Testis (tissue), 3 donors: ENCODE data around the gene FSCN2. TPM values are rescaled to one million over a fixed set of nuclear protein-coding genes. Genes with fewer than 3 reads are reported as not detected.

ENCODE experiments used
- DNase-seq: peaks from one replicate; pipeline ENCODE4 v3.0.0-alpha.2; 2019
- H3K27ac ChIP-seq, 2 donors: fragments of 200-600 bp; sonication (generic); one replicate each; pipeline ENCODE4 v1.5.1; 2019
- H3K27me3 ChIP-seq: fragments of 200-600 bp; sonication (generic); one replicate; pipeline ENCODE4 v1.5.1; 2019
- H3K36me3 ChIP-seq: fragments of 200-600 bp; sonication (generic); one replicate; pipeline ENCODE4 v1.5.1; 2017; ENCODE audit warnings: low read depth; ENCODE audit errors: missing control alignments
- H3K4me1 ChIP-seq: fragments of 200-600 bp; sonication (generic); one replicate; pipeline ENCODE4 v1.5.1; 2019
- H3K4me3 ChIP-seq, 2 donors: fragments of 200-600 bp; sonication (generic); one replicate each; pipeline ENCODE4 v1.5.1; 2017 to 2019
- H3K9me3 ChIP-seq: fragments of 200-600 bp; sonication (generic); one replicate; pipeline ENCODE4 v1.5.1; 2017
- CTCF ChIP-seq, 3 experiments: fragments of 450-650 bp in 2 of 3; fragments of 200-600 bp in 1 of 3; sonication (generic) in 1 of 3; IDR thresholded peaks; one replicate each; pipeline ENCODE4 v1.5.1; 2016 to 2019; ENCODE audit warnings: antibody characterized with exemption in 3 of 3, mild to moderate bottlenecking in 2 of 3, moderate library complexity in 1 of 3
- POLR2A ChIP-seq: fragments of 450-650 bp; IDR thresholded peaks from one replicate; pipeline ENCODE4 v1.6.1; 2017; ENCODE audit warnings: antibody characterized with exemption, mild to moderate bottlenecking, moderate library complexity
- WGBS, 2 donors: methylation state at CpG; one replicate each; pipeline ENCODE4 v1.1.5; 2018; 5-methylcytosine and 5-hydroxymethylcytosine counted together
- intact Hi-C: fragments of 100-400 bp; cut with DNase I; formaldehyde crosslinking; loops from one replicate; pipeline ENCODE4 v1.15.1; 2023; ENCODE audit warnings: low total_unique reads
- polyA plus RNA-seq: library from polyadenylated mRNA; stranded (reverse); fragments of 350-450 nt; fragmentation: Illumina TruSeq; extraction: RNeasy Lipid Tissue Mini Kit (QIAGEN cat#74804); gene quantifications from one replicate; pipeline ENCODE4 v1.2.3, GENCODE V29; 2014; ENCODE audit warnings: low read depth, low replicate concordance; ENCODE audit not compliant: insufficient read depth
- total RNA-seq, 2 donors: library from RNA; depleted of rRNA; stranded (reverse); fragments of >200 nt; gene quantifications; one replicate each; pipeline ENCODE4 v1.2.3, GENCODE V29; 2016

The FSCN2 gene
- total and polyA plus RNA-seq, 3 donors from 2014 or later: 0.37 to 4.0 (median 3.5) TPM

DNA sequence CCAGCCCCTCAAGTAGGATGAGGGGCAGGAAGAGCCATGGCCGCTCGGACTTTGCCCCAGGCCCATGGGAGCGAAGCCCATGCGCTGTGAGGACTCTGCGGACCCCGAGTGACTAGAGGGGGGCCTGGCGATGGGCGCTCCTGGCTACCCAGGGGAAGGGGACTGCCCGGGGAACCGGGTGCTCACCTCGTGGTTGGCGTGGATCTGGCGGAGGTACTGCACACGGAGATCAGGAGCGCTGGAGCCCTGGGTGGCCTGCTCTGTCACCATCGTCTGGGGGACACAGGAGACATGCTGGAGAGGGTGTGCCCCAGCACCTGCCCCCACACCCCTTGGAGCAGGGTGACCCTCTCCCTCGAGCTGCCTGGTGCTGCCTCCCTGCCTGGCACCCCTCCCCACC, 12.9 kb downstream of the FSCN2 start:
- WGBS, 2 donors: 89 to 94% methylated on average over 9 to 15 of the region's 17 CpGs
- Histone ChIP-seq H3K9me3 (no peaks in the 10 kb centered on the region), H3K27me3 (no peaks in the 10 kb centered on the region), H3K27ac (no peak overlapping the region), H3K4me3 (no peak overlapping the region), H3K36me3 (no peaks in the 10 kb centered on the region), H3K4me1 (peaks cover 6% of the 10 kb centered on the region)
- no peak for TF ChIP-seq POLR2A
- no peak for TF ChIP-seq CTCF (IDR thresholded peaks at IDR 0.05)
- DNase-seq: no peak
- intact Hi-C loops: no loop called here

DNA sequence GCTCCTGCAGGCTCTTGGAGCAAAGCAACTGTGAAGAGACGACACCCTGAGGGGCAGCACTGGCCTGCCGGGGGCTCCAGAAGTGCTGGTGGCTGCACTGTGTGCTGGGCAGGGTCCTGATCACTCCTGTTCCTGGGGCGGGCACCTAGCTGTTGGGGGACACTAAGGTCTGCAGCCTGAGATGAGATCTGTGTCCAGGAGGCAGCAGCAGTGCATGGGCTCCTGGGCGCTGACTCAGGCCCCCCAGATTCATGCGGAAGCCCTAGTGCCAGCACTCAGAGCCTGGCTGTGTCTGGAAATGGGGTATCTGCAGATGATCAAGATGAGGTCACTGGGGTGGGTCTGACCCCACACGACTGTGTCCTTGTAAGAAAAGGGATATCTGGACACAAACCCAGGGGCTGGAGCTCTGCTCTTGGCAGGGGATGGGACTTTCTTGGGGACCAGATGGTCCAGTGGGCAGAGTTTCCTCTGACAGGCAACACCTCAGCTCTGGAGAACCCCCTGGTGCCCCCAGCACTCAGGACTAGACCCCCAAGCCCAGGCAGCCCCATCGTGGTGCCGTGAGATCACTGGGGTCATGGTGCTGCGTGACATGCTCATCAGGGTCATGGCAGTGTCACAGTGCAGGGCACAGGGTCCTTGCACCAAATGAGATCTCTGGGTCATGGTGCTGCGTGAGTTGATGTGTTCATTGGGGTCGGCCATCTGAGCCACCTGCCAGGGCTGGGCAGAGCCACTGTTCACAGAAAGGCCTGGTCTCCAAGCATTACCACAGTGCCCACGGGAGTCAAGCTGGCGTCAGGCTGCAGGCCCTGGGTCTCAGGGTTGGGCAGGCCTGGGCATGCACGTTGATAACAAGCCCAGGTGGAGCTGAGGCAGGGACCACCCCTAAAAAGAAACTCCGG, 14.5 kb downstream of the FSCN2 start:
- no peaks in the 10 kb centered on the region for H3K4me1 ChIP-seq
- H3K27ac ChIP-seq: no peak overlapping the region
- DNase-seq: no peak
- no peak overlapping the region for H3K4me3 ChIP-seq
- TF ChIP-seq POLR2A (no peak), CTCF (IDR thresholded peaks at IDR 0.05) (no peak)
- no peaks in the 10 kb centered on the region for H3K9me3 ChIP-seq
- WGBS, 2 donors: 87 to 89% methylated on average over 6 to 15 of the region's 15 CpGs
- intact Hi-C loops: no loop called here
- no peaks in the 10 kb centered on the region for H3K36me3 ChIP-seq
- H3K27me3 ChIP-seq: no peaks in the 10 kb centered on the region

DNA sequence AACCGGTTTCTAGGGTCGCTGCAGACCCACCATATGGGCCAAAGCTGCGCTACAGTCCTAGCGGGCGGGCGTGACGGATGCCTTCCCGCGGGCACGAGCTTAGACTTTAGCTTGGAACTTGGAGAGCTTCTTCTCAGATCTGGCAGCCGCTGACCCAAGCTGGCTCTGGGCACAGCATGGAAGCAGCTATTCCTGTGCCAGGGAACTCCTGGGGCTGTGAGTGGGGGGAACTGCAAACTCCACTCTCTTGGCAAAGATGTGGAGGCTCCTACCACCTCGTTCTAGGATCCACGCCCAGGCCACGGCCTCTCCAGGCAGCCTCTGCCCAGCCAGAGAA, 15.1 kb downstream of the FSCN2 start:
- H3K4me3 ChIP-seq: no peak overlapping the region
- H3K36me3 ChIP-seq: no peaks in the 10 kb centered on the region
- DNase-seq: no peak
- no peaks in the 10 kb centered on the region for H3K9me3 ChIP-seq
- no peak overlapping the region for H3K27ac ChIP-seq
- no peaks in the 10 kb centered on the region for H3K27me3 ChIP-seq
- 95% methylated on average over 14 of the region's 14 CpGs; no CpG with 5 or more reads in 1 of the 2 donors for WGBS, 2 donors
- no peak for TF ChIP-seq POLR2A
- no peak for TF ChIP-seq CTCF (IDR thresholded peaks at IDR 0.05)
- intact Hi-C loops: no loop called here
- no peaks in the 10 kb centered on the region for H3K4me1 ChIP-seq

DNA sequence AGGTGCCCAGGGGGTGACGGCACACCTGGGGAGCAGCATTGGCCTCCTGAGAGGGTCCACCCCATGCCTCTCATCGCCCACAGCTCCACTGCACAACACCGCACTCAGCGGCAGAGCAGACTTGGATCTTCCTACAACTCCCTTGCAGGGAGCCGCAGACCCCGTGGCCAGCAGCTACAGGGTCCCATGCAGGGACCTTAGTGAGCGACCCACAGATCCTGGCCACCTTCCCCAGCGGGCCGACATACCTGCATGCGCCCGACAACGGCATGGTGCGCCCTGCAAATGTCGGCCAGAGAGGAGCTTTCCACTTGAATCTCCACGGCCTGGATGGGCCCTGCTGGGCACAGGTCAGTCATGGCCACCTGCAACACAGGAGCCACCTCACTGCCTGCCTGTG, 15.6 kb downstream of the FSCN2 start:
- Histone ChIP-seq H3K36me3 (no peaks in the 10 kb centered on the region), H3K27ac (no peak overlapping the region), H3K4me3 (no peak overlapping the region), H3K4me1 (no peaks in the 10 kb centered on the region), H3K9me3 (no peaks in the 10 kb centered on the region), H3K27me3 (no peaks in the 10 kb centered on the region)
- intact Hi-C loops: no loop called here
- no peak for DNase-seq
- WGBS, 2 donors: 93 to 97% methylated on average over 3 to 14 of the region's 15 CpGs
- TF ChIP-seq CTCF (IDR thresholded peaks at IDR 0.05) (no peak), POLR2A (no peak)
